Heart right ventricle (tissue), 16 donors: Measurements from ENCODE around the gene OR10J4. TPM values are rescaled to one million over a fixed set of nuclear protein-coding genes. Genes with fewer than 3 reads are reported as not detected.
A peak's percentile ranks its signal among the peaks of the same experiment; 100 is the strongest.

ENCODE experiments used
- ATAC-seq, 8 donors: fragments of 200-7000 bp; cut with Tn5 transposase; one replicate each; pipeline ENCODE4 v1.9.1; 2020; ENCODE audit warnings: mild to moderate bottlenecking in 8 of 8, moderate library complexity in 8 of 8, moderate number of reproducible peaks in 1 of 8
- DNase-seq, 2 donors: peaks; one replicate each; pipeline ENCODE4 v3.0.0-alpha.2; 2020
- H3K27ac ChIP-seq, 10 donors: fragments of 200-600 bp; sonication (generic) in 2 of 10; one replicate each; pipeline versions ENCODE4 v1.5.0 to v1.8.0; 2020 to 2022; ENCODE audit warnings: mild to moderate bottlenecking in 3 of 10
- H3K27me3 ChIP-seq, 7 donors: fragments of 200-600 bp; one replicate each; pipeline ENCODE4 v1.8.0; 2021 to 2022; ENCODE audit warnings: mild to moderate bottlenecking in 2 of 7
- H3K36me3 ChIP-seq, 9 donors: fragments of 200-600 bp; sonication (generic) in 1 of 9; one replicate each; pipeline versions ENCODE4 v1.5.0 to v1.8.0; 2020 to 2022; ENCODE audit warnings: mild to moderate bottlenecking in 2 of 9
- H3K4me1 ChIP-seq, 9 donors: fragments of 200-600 bp; sonication (generic) in 1 of 9; one replicate each; pipeline versions ENCODE4 v1.5.0 to v1.8.0; 2020 to 2022; ENCODE audit warnings: mild to moderate bottlenecking in 4 of 9
- H3K4me3 ChIP-seq, 10 donors: fragments of 200-600 bp; sonication (generic) in 2 of 10; one replicate each; pipeline versions ENCODE4 v1.5.0 to v1.8.0; 2020 to 2022; ENCODE audit warnings: mild to moderate bottlenecking in 7 of 10, moderate library complexity in 2 of 10
- H3K9me3 ChIP-seq, 11 donors: fragments of 200-600 bp in 10 of 11; sonication (generic) in 2 of 11; one replicate each; pipeline versions ENCODE4 v1.5.0 to v1.8.0; 2013 to 2022; ENCODE audit warnings: mild to moderate bottlenecking in 2 of 11, control low read depth in 1 of 11, moderate library complexity in 1 of 11
- CTCF ChIP-seq, 9 donors: fragments of 200-600 bp; sonication (generic) in 2 of 9; IDR thresholded peaks; one replicate each; pipeline versions ENCODE4 v1.5.0 to v1.8.0; 2021 to 2022; ENCODE audit warnings: antibody characterized with exemption in 9 of 9, mild to moderate bottlenecking in 5 of 9, moderate library complexity in 1 of 9
- WGBS, 2 donors: extraction: QIAGEN DNeasy Blood & Tissue Kit; methylation state at CpG; one replicate each; pipeline ENCODE4 v1.1.7; 2013; ENCODE audit warnings: inconsistent platforms in 1 of 2; 5-methylcytosine and 5-hydroxymethylcytosine counted together
- intact Hi-C, 10 donors: fragments of 100-400 bp; cut with DNase I; formaldehyde crosslinking; loops; one replicate each; pipeline versions ENCODE4 v1.11.1 to v1.14.2; 2022
- polyA plus RNA-seq, 2 donors: library from polyadenylated mRNA; stranded (reverse); fragments of 200-250 nt; gene quantifications; one replicate each; pipeline ENCODE4 v1.2.3, GENCODE V29; 2013
- total RNA-seq, 10 donors: library from RNA; stranded (reverse); fragmentation: NEBNext Ultra II Directional in 3 of 10; extraction: Animal tissue kit (Norgen Biotek cat#: 25700) in 3 of 10; gene quantifications; one replicate each; pipeline versions ENCODE4 v1.2.1 to v1.2.4, GENCODE V29; 2021 to 2023
- donor health status: Arrhythmogenic right ventricular cardiomyopathy.
- donor health status: ischemic (EF 13 %, LVEDD 7.1; RV severe dilation, severe dysfunction).
- donor health status: healthy with polysubstance abuse.
- donor health status: DM: no; HTN: yes; CAD: no.
- donor health status: DM: no; HTN: no; CAD: no.
- donor health status: ischemic (EF 25% LVEDD 6.9; RV normal size, moderate dysfunction).
- donor health status: ischemic (EF 25% LVEDD 5.7; RV mildly dilated, moderate dysfunction).
- donor health status: healthy.
- donor health status: DM: yes; HTN: yes; CAD: no.
- donor health status: Ischemic cardiomyopathy.
- donor health status: ischemic (EF 35%, LVEDD 5.7; RV mildly dilated, moderate dysfunction).
- donor health status: nonischemic (EF 11% LVEDD 7.7; RV severe dilation, severe dysfunction).
- donor health status: DM: yes; HTN: yes; CAD: no.
- donor health status: PGD.
- donor health status: ischemic (EF 29% LVEDD 5.4; RV normal size, mild dysfunction).
- donor health status: nonischemic (EF 23%, LVEDD 6.1; RV moderate dilation, normal function).

OR10J4 gene
- total and polyA plus RNA-seq, 12 donors: not detected

GRCh38 chr1:159428536-159428935 is 3.5 kb upstream of the OR10J4 start:
- Histone ChIP-seq H3K36me3 (no peaks in the 10 kb centered on the region), H3K27ac (no peak overlapping the region), H3K4me1 (no peaks in the 10 kb centered on the region), H3K4me3 (no peak overlapping the region), H3K9me3 (no peaks in the 10 kb centered on the region), H3K27me3 (no peaks in the 10 kb centered on the region)
- WGBS, 2 donors: 55 to 61% methylated on average over 3 of the region's 3 CpGs
- no peak for DNase-seq
- intact Hi-C loops: no loop called here
- no peak for ATAC-seq
- no peak for TF ChIP-seq CTCF (IDR thresholded peaks at IDR 0.05)

- H3K4me1 ChIP-seq: no peaks in the 10 kb centered on the region
- no peaks in the 10 kb centered on the region for H3K36me3 ChIP-seq
- H3K4me3 ChIP-seq: no peak overlapping the region
- no peak for DNase-seq
- no peak for TF ChIP-seq CTCF (IDR thresholded peaks at IDR 0.05)
- H3K9me3 ChIP-seq: no peaks in the 10 kb centered on the region
- no peaks in the 10 kb centered on the region for H3K27me3 ChIP-seq
- H3K27ac ChIP-seq: no peak overlapping the region
- WGBS, 2 donors: 80% methylated on average over 4 of the region's 4 CpGs
- no peak for ATAC-seq
- intact Hi-C loops: no loop called here
These were observed 2.7 kb upstream of the OR10J4 start for GRCh38 chr1:159429074-159429861.

GRCh38 chr1:159430985-159431384 is 1.0 kb upstream of the OR10J4 start:
- H3K27ac ChIP-seq: no peak overlapping the region
- H3K4me3 ChIP-seq: no peak overlapping the region
- DNase-seq (no peak), ATAC-seq (peak in 4 of 8 donors; percentile 42 to 61 (median 46))
- no peaks in the 10 kb centered on the region for H3K9me3 ChIP-seq
- H3K36me3 ChIP-seq: no peaks in the 10 kb centered on the region
- no peak for TF ChIP-seq CTCF (IDR thresholded peaks at IDR 0.05)
- WGBS, 2 donors: 83 to 88% methylated on average over 6 of the region's 6 CpGs
- no peaks in the 10 kb centered on the region for H3K4me1 ChIP-seq
- no peaks in the 10 kb centered on the region for H3K27me3 ChIP-seq
- intact Hi-C loops: no loop called here

GRCh38 chr1:159436469-159436868 is 4.5 kb downstream of the OR10J4 start:
- intact Hi-C loops: no loop called here
- no peak for TF ChIP-seq CTCF (IDR thresholded peaks at IDR 0.05)
- DNase-seq (no peak), ATAC-seq (peak in 4 of 8 donors; percentile 19 to 52 (median 22))
- Histone ChIP-seq H3K36me3 (no peaks in the 10 kb centered on the region), H3K4me3 (no peak overlapping the region), H3K9me3 (no peaks in the 10 kb centered on the region), H3K27ac (no peak overlapping the region), H3K27me3 (no peaks in the 10 kb centered on the region), H3K4me1 (peaks cover 0 to 11% (median 0%) of the 10 kb centered on the region in 9 donors)
- 67 to 74% methylated on average over 4 of the region's 4 CpGs for whole genome bisulfite sequencing, 2 donors
